ENCODE measurements around the gene LBHD1.

DNA sequence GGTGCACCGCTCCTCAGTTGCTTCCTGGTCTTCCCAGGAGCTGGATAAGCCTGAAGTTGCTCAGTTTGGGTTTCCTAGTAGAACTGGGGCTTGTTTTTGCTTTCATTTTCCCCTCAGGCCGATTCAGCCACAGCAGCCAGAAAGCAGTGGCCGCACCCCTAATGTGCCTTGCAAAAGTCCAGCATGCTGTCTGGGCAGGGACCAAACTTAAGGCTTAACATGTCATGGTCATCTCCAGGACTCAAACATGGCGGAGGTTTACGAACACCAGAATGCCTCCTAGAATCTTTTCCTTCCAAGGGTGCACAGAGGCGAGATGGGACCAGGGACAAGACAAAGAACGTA, 37.9 kb upstream of the LBHD1 start:
- TF ChIP-seq REST (IDR thresholded peaks at IDR 0.05; ENCODE audit: insufficient replicate concordance, low read depth) (no peak), SPI1 (IDR thresholded peaks at IDR 0.05; ENCODE audit: borderline replicate concordance, low read depth) (no peak), POLR2AphosphoS5 (IDR thresholded peaks at IDR 0.05; ENCODE audit: low read depth) (no peak; the same call in 1 of the 2 replicates), GABPA (IDR thresholded peaks at IDR 0.05; ENCODE audit: low read depth) (no peak)
- TF ChIP-seq, protein P1, sequence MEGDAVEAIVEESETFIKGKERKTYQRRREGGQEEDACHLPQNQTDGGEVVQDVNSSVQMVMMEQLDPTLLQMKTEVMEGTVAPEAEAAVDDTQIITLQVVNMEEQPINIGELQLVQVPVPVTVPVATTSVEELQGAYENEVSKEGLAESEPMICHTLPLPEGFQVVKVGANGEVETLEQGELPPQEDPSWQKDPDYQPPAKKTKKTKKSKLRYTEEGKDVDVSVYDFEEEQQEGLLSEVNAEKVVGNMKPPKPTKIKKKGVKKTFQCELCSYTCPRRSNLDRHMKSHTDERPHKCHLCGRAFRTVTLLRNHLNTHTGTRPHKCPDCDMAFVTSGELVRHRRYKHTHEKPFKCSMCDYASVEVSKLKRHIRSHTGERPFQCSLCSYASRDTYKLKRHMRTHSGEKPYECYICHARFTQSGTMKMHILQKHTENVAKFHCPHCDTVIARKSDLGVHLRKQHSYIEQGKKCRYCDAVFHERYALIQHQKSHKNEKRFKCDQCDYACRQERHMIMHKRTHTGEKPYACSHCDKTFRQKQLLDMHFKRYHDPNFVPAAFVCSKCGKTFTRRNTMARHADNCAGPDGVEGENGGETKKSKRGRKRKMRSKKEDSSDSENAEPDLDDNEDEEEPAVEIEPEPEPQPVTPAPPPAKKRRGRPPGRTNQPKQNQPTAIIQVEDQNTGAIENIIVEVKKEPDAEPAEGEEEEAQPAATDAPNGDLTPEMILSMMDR (IDR thresholded peaks at IDR 0.05; ENCODE audit: insufficient read depth, low read length), result no peak
